Subcutaneous adipose tissue (tissue), 4 donors: ENCODE results near the gene VPS36. TPM values are rescaled to one million over a fixed set of nuclear protein-coding genes. Genes with fewer than 3 reads are reported as not detected.

Experiments used
- total RNA-seq, 4 donors: library from RNA; depleted of rRNA; stranded (reverse); fragments of >200 nt; gene quantifications; one replicate each; pipeline ENCODE4 v1.1.0, GENCODE V29; 2016
- TF ChIP-seq, protein P1 (sequence below): fragments of 450-650 bp; IDR thresholded peaks from one replicate; pipeline ENCODE4 v1.5.1; 2016; ENCODE audit warnings: low read depth, mild to moderate bottlenecking, control low read depth, antibody characterized with exemption, moderate library complexity

Gene VPS36
- total RNA-seq, 4 donors from 2014 or later = 34.9 to 72.9 (median 42.7) TPM

DNA sequence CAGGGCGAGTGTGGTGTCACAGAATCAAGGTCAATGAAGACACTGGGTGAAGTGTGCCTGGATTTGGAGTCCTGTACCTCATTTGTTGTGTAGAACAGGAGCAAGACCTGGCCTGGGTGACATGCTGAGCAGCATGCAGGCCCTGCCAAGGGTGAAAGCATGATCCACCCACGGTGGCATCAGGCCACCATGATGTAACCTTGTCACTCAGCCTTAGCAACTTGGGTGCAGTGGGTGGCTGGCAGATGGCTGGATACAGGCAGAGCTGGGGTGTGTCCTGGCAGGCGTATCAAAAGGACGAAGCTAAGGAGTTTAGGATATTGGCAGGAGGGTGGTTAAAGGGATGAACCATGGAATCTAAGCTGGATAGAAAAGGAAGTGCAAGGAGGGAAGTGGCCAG, 54.7 kb downstream of the VPS36 start:
- TF ChIP-seq, protein P1, sequence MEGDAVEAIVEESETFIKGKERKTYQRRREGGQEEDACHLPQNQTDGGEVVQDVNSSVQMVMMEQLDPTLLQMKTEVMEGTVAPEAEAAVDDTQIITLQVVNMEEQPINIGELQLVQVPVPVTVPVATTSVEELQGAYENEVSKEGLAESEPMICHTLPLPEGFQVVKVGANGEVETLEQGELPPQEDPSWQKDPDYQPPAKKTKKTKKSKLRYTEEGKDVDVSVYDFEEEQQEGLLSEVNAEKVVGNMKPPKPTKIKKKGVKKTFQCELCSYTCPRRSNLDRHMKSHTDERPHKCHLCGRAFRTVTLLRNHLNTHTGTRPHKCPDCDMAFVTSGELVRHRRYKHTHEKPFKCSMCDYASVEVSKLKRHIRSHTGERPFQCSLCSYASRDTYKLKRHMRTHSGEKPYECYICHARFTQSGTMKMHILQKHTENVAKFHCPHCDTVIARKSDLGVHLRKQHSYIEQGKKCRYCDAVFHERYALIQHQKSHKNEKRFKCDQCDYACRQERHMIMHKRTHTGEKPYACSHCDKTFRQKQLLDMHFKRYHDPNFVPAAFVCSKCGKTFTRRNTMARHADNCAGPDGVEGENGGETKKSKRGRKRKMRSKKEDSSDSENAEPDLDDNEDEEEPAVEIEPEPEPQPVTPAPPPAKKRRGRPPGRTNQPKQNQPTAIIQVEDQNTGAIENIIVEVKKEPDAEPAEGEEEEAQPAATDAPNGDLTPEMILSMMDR = no peak

DNA sequence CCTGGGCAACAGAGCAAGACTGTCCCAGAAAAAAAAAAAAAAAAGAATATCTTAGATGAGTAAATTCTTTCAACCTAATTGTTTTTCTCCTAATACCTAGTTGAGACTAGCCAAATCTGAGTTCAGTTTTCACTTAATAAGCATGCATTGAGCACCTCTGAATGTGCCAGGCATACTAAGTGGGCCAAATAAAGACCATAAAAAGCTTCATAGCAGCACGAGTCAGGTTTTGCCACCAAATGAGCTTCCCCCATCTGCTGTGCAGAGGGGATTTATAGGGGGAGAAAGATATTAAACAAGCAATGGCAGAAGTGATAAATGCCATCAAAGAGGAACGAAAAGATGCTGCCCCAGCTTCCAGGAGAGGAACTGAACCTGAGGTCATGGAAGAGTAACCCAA, 55.8 kb downstream of the VPS36 start:
- TF ChIP-seq, protein P1 = no peak

DNA sequence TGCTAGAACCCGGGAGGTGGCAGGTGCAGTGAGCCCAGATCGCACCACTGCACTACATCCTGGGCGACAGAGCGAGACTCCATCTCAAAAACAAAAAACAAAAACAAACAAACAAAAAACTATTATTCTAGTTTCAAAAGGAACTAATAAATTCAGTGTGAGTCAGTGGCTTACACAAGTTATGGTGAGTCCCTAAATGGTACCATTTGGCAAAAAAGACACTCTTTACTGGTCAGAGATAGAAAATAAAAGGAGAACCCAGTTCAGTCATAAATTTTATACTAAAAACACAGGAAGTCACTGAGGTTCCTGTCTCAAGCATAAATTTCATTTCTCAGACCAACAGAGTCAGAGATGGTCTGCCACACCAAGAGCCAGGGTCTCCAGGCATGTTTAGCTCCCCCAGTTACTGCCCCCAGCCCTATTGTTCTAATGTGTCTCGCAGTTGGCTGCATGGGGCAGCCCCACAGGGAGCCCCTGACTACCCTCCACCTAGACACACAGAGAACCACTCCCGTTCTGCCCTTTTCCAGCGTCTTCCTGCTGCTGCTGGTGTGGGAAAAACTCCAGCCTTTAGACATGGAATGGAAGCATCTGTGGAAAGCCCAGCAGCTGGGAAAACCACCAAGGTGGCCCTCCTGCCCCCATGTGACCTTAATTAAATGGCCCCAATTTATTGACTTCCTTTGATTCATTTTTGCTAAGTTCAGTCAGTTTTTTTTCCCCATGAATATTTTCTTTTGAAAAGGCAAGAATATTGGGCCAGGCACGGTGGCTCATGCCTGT, 56.7 kb downstream of the VPS36 start:
- TF ChIP-seq, protein P1 = no peak

DNA sequence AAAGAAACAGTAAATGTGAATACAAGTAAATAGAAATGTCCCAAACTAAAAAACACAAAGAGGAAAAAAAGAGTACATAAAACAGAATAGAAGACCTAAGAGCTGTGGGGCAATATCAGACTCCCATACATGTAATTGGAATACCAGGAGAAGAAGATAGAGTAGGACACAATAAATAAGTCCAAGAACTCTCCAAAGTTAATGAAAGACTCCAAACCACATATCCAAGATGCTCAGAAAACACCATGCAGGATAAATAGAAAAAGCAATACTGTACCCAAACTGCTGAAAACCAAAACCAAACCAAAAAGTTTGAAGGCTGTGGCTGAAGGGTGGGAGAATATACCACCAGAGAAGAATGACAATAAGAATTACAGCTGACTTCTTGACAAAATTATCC, 62.7 kb downstream of the VPS36 start:
- TF ChIP-seq, protein P1 = no peak

DNA sequence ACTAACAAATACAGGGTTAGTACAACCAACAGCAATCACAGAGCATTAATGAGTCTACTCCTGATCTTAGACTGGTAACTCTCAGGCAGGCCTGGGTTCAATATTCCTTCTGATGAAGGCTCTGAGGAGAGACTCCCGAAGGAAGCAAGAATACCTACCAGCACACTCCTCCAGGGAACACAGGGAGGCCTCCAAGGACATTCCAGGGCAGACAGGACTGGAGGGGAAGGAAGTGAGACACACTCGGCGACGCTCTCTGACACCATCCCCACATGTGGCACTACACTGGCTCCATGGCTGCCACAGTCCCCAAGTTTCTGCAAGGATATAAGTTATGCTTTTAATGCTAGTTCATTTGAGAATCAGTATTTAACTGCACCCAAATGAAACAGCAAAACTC, 64.6 kb downstream of the VPS36 start:
- TF ChIP-seq, protein P1 = no peak

DNA sequence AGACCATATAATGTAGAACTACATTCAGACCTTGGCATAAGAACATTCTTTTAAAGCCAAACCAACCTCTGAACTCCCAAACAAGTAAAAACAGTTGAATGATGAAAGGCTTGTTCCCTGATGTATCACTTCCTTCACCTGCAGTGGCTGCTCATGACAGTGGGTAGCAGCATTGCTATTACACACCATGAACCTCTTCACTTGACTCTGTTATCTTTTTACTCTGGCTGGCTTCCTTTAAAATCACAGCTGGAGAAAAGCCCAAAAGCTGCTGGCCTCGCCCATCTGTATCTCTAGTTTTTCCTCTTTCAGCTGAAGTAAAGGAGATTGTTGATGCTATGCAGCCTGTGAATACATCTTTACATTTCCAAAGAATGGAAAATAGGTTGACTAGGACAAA, 67.1 kb downstream of the VPS36 start:
- TF ChIP-seq, protein P1 = no peak

DNA sequence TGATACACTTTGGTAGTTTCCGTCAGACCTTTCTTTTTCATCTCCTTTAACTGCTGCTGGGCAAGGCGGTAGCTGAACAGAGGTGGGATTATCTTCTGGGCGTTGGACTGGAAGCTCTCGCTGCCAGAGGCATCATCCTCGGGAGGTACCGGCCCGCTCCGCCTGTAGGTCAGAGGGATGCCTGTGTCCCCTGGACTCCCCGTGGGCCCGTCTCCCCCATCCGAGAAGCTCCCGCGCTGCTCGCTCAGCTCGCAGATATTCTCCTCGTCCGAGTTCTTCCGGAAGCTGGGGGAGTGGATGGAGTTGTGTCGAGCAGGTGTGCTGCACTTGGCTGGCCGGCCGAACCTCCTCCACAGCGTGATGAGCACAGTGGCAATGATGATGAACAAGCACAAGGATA, 72.1 kb downstream of the VPS36 start:
- TF ChIP-seq, protein P1 = no peak
